Measurements from ENCODE around the gene NCOR2. TPM values are rescaled to one million over a fixed set of nuclear protein-coding genes. Genes with fewer than 3 reads are reported as not detected.

The NCOR2 gene
- total and polyA plus RNA-seq, 2 of the 4 experiments (the other 2 are of a cell fraction), result 12.9 to 40.8 TPM

DNA sequence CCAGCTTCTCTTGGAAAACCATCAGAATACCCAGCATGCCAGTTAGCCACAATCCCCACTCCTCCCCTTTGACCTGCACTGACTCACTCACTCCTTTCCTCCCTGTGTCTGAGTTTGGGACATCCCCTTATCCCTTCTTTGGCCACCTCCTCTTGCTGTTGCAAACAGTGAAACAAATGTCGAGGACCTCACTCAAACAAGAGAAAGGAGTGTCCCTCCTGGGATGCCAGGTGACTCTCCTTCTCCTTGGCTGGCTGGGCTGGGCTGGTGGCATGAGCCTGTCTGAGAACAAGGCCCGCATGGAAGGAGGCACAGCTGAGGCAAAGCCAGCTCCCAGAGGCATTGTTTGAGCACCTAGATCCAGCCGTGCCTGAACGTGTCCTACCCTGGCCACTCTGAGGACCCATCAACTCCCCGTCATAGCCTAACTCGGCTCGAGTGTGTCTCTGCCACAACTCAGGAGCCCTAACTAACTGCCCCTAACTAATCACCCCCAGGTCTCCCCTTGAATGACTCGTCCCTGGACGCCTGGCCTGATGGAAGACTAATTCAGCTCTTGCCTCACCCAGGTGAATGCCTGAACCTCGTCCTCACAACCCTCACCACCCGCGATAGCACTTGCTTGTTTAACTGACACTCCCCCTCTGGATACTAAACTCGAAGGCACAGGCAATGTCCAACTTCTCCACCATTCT is 43.0 kb downstream of the NCOR2 start (continued):
- TF ChIP-seq SMC3 (IDR thresholded peaks at IDR 0.05; ENCODE audit: low read depth, low read length), result peak; percentile 14; the same call in 1 of the 2 replicates
- TF ChIP-seq POLR2A (IDR thresholded peaks at IDR 0.05; ENCODE audit: low read depth, low read length), result no peak

DNA sequence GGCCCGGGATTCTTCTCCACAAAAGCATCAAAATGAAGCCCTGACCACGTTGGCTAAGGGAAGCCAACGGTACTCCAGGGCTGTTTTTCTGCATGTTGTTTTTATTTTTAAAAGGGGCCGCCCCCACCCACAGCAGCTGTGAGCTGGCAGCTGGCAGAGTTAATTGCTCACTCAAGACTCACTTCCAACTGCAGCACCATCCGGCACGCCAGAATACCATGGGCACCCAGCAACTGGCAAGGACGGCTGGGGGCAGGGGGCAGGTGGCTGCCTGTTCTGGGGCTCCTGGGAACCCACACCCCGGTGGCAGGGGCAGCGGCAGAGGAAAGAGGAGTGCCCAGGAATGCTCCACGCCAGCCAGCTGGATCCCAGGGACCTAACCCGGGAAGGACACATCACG is 44.3 kb downstream of the NCOR2 start:
- no peak overlapping the region for H3K18ac ChIP-seq (ENCODE audit: low read depth, low read length)
- H3K27me3 ChIP-seq (ENCODE audit: control insufficient read depth, insufficient read depth, low read length), result no peaks in the 10 kb centered on the region
- intact Hi-C loops (cut with micrococcal nuclease) (no loop called here), dilution Hi-C loops (cut with HindIII; ENCODE audit: low sequenced_read_pairs, unreplicated experiment) (no loop called here), in situ Hi-C loops (cut with MboI; ENCODE audit: low sequenced_read_pairs) (no loop called here)
- H3K27ac ChIP-seq (ENCODE audit: insufficient read depth, low read length), result no peak overlapping the region
- H2AFZ ChIP-seq (replicated peaks; ENCODE audit: low read length, poor library complexity), result no peak overlapping the region
- H3K4ac ChIP-seq (ENCODE audit: low read depth, low read length), result no peak overlapping the region
- ChIA-PET CTCF (no interaction called here), POLR2A (ENCODE audit: unreplicated experiment) (no interaction called here)
- no peak overlapping the region for H3K4me3 ChIP-seq (ENCODE audit: insufficient read depth, low read depth, low read length)
- H2AK5ac ChIP-seq (ENCODE audit: low read depth, low read length), result no peak overlapping the region
- H4K91ac ChIP-seq (ENCODE audit: insufficient read depth, low read depth, low read length), result no peak overlapping the region
- no peak overlapping the region for H3K56ac ChIP-seq (ENCODE audit: extremely low read depth, insufficient read depth, low read length)
- H3K9ac ChIP-seq (ENCODE audit: low read depth, low read length), result no peak overlapping the region
- H3K23ac ChIP-seq (ENCODE audit: low read depth, low read length), result no peak overlapping the region
- no peak overlapping the region for H2BK15ac ChIP-seq (ENCODE audit: low read depth, low read length)
- no peak overlapping the region for H2BK20ac ChIP-seq (ENCODE audit: low read depth, low read length)
- H3K36me3 ChIP-seq (ENCODE audit: control insufficient read depth, insufficient read depth, low read length), result no peaks in the 10 kb centered on the region
- no peak for ATAC-seq (ENCODE audit: low read depth)
- no peak overlapping the region for H2BK5ac ChIP-seq (ENCODE audit: low read depth, low read length, poor library complexity, severe bottlenecking)
- peaks cover 37% of the 10 kb centered on the region for H3K9me1 ChIP-seq (ENCODE audit: insufficient read depth, low read length)
- BruUV-seq (replicated peaks), result no TSS peak
- DNase-seq, result no peak
- 78% methylated on average over 4 of the region's 12 CpGs; no CpG with 5 or more reads in 1 of the 2 experiments for WGBS, 2 experiments (ENCODE audit: extremely low coverage in 2 of 2, insufficient read length in 1 of 2)
- no peak overlapping the region for H3K4me2 ChIP-seq (ENCODE audit: low read depth, low read length)
- no peak overlapping the region for H2BK120ac ChIP-seq (ENCODE audit: low read depth, low read length)
- peak overlapping the region; percentile 46 for H2AK9ac ChIP-seq (replicated peaks; ENCODE audit: low read depth, low read length, poor library complexity)
- no peak overlapping the region for H3K14ac ChIP-seq (replicated peaks; ENCODE audit: low read depth, low read length)
- H3K79me1 ChIP-seq (ENCODE audit: low read depth in 1 of 2, low read length in 2 of 2), result peaks cover 41 to 88% of the 10 kb centered on the region in 2 experiments
- H4K20me1 ChIP-seq (ENCODE audit: insufficient read depth, low read length), result peaks cover 96% of the 10 kb centered on the region
- H4K5ac ChIP-seq (ENCODE audit: low read depth, low read length), result no peak overlapping the region
- H3K4me1 ChIP-seq (ENCODE audit: control insufficient read depth, insufficient read depth, low read length), result peaks cover 26% of the 10 kb centered on the region
- H4K8ac ChIP-seq (ENCODE audit: low read depth in 2 of 2, low read length in 2 of 2), result no peak overlapping the region
- no peaks in the 10 kb centered on the region for H3K9me3 ChIP-seq (ENCODE audit: control insufficient read depth, insufficient read depth, low read length)
- TF ChIP-seq RCOR1 (IDR thresholded peaks at IDR 0.05; ENCODE audit: insufficient replicate concordance, low read length), result no peak
- TF ChIP-seq FOS (IDR thresholded peaks at IDR 0.05; ENCODE audit: low read depth, low read length), result no peak
- no peak for TF ChIP-seq ELK1 (IDR thresholded peaks at IDR 0.05; ENCODE audit: borderline replicate concordance, low read depth, low read length)
- no peak for TF ChIP-seq POLR2A (IDR thresholded peaks at IDR 0.05; ENCODE audit: low read depth, low read length)
- TF ChIP-seq BHLHE40 (IDR thresholded peaks at IDR 0.05; ENCODE audit: low read depth, low read length), result no peak
- TF ChIP-seq, protein P1, sequence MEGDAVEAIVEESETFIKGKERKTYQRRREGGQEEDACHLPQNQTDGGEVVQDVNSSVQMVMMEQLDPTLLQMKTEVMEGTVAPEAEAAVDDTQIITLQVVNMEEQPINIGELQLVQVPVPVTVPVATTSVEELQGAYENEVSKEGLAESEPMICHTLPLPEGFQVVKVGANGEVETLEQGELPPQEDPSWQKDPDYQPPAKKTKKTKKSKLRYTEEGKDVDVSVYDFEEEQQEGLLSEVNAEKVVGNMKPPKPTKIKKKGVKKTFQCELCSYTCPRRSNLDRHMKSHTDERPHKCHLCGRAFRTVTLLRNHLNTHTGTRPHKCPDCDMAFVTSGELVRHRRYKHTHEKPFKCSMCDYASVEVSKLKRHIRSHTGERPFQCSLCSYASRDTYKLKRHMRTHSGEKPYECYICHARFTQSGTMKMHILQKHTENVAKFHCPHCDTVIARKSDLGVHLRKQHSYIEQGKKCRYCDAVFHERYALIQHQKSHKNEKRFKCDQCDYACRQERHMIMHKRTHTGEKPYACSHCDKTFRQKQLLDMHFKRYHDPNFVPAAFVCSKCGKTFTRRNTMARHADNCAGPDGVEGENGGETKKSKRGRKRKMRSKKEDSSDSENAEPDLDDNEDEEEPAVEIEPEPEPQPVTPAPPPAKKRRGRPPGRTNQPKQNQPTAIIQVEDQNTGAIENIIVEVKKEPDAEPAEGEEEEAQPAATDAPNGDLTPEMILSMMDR (conservative IDR thresholded peaks at IDR 0.05; ENCODE audit: low read depth, low read length), result no peak
- TF ChIP-seq MAZ (IDR thresholded peaks at IDR 0.05; ENCODE audit: borderline replicate concordance, low read depth, low read length), result no peak
- TF ChIP-seq RAD21 (IDR thresholded peaks at IDR 0.05; ENCODE audit: low read length), result no peak
- no peak for TF ChIP-seq NFE2L2 (IDR thresholded peaks at IDR 0.05; ENCODE audit: low read depth, low read length)
- TF ChIP-seq USF2 (IDR thresholded peaks at IDR 0.05; ENCODE audit: low read depth, low read length), result no peak
- no peak for TF ChIP-seq RFX5 (IDR thresholded peaks at IDR 0.05; ENCODE audit: low read depth, low read length)
- TF ChIP-seq CEBPB (IDR thresholded peaks at IDR 0.05; ENCODE audit: low read depth, low read length), result no peak

Data from IMR-90 (cell line).